Adrenal gland (tissue), 5 donors: ENCODE data around the gene WNT10A.

Source experiments
- CTCF ChIP-seq, 6 experiments: fragments of 450-650 bp in 4 of 6; fragments of 200-600 bp in 2 of 6; sonication (generic) in 1 of 6; IDR thresholded peaks; 1 replicate in 5 of 6; 2 replicates in 1 of 6; pipeline versions ENCODE4 v1.5.1 to v1.8.0; 2016 to 2021; ENCODE audit warnings: antibody characterized with exemption in 6 of 6, mild to moderate bottlenecking in 2 of 6, moderate library complexity in 1 of 6
- POLR2A ChIP-seq, 2 donors: fragments of 450-650 bp; IDR thresholded peaks; one replicate each; pipeline ENCODE4 v1.6.1; 2017; ENCODE audit warnings: antibody characterized with exemption in 2 of 2, mild to moderate bottlenecking in 2 of 2, moderate library complexity in 1 of 2
- donor health status: DM: no; HTN: no; CAD: no.

DNA sequence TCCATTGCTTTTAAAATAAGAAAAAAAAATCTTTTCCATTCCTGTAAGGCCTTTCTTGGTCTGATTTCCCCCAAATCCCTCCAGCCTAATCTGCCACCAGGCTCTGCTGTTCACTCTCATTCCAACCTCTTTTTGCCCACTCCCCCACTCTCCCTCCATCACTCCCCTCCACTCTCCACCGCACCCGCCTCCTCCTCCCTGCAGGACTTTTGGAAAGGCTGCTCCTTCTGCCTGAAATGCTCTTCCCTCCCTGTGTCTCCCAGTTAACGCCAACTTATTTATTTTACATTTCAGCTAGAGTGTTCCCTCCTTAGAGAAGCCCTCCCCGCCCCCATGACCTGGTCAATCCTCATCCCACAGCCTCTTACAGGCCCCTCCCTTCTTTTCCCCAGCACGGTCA is 25.8 kb upstream of the WNT10A start:
- TF ChIP-seq CTCF (IDR thresholded peaks at IDR 0.05) (no peak), POLR2A (IDR thresholded peaks at IDR 0.05) (no peak)
